ENCODE measurements around the gene CEP83. TPM values are rescaled to one million over a fixed set of nuclear protein-coding genes. Genes with fewer than 3 reads are reported as not detected.

CEP83 gene
- total and polyA plus RNA-seq, 2 donors (not counting 1 experiment from before 2014, with no cell fraction given) = 4.0 to 24.8 TPM

DNA sequence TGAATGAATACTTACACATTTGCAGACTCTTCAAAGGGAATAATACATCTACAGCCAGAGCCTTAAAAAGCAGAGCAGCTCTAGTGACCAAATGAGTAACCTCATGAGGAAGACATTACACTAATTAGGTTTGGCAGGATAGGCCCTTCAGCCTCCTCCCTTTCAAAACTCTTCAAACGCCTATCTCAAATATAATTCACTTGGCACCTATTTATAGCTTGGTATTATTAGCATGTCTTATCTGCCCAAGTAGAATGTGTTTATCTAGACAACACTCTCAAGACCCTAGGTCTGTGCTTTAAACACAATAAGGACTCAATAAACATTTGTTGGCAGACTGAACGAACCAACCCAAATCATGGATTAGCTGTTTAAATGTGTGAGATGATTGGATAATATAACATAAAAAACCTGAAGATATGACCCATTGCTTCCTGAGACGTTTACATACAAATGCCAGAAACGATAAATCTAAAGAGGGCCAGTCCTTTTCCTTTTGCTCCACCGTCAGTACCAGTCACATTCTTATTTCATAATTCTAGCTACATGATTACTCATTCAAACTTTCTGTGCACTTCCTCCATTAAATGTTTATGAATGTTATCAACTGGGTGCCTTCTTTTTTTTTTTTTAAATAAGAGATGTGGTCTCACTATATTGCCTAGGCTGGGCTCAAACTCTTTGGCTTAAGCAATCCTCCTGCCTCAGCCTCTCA is 123.3 kb downstream of the CEP83 start:
- no peak overlapping the region for H3K27ac ChIP-seq (ENCODE audit: low read length in 2 of 2)
- no peak for DNase-seq
- TF ChIP-seq EZH2 (IDR thresholded peaks at IDR 0.05; ENCODE audit: borderline replicate concordance, insufficient read depth, low read depth, low read length, poor library complexity, severe bottlenecking) = no peak
- TF ChIP-seq, protein P1, sequence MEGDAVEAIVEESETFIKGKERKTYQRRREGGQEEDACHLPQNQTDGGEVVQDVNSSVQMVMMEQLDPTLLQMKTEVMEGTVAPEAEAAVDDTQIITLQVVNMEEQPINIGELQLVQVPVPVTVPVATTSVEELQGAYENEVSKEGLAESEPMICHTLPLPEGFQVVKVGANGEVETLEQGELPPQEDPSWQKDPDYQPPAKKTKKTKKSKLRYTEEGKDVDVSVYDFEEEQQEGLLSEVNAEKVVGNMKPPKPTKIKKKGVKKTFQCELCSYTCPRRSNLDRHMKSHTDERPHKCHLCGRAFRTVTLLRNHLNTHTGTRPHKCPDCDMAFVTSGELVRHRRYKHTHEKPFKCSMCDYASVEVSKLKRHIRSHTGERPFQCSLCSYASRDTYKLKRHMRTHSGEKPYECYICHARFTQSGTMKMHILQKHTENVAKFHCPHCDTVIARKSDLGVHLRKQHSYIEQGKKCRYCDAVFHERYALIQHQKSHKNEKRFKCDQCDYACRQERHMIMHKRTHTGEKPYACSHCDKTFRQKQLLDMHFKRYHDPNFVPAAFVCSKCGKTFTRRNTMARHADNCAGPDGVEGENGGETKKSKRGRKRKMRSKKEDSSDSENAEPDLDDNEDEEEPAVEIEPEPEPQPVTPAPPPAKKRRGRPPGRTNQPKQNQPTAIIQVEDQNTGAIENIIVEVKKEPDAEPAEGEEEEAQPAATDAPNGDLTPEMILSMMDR (IDR thresholded peaks at IDR 0.05) = no peak
- Mint-ChIP-seq H3K27me3 (no peaks in the 10 kb centered on the region), H3K4me3 (no peak overlapping the region), H3K9me3 (ENCODE audit: insufficient read depth) (no peaks in the 10 kb centered on the region), H3K4me1 (peaks cover 4% of the 10 kb centered on the region), H3K27ac (no peak overlapping the region)
- WGBS (ENCODE audit: insufficient coverage) = no CpG with 5 or more reads among the region's 5 CpGs
- H3K4me3 ChIP-seq (ENCODE audit: control extremely low read depth in 1 of 5, extremely low read depth in 1 of 5, insufficient read depth in 1 of 5, low read depth in 2 of 5, low read length in 4 of 5) = no peak overlapping the region
- POLR2A ChIA-PET = no interaction called here
- H3K79me2 ChIP-seq (ENCODE audit: control insufficient read depth, insufficient read depth, low read length) = no peaks in the 10 kb centered on the region
- intact Hi-C loops (cut with micrococcal nuclease) = no loop called here
- H4K20me1 ChIP-seq (ENCODE audit: control insufficient read depth, insufficient read depth, low read length, poor library complexity, severe bottlenecking) = no peaks in the 10 kb centered on the region
- no peak overlapping the region for H3K4me2 ChIP-seq (replicated peaks; ENCODE audit: low read depth, low read length, poor library complexity, severe bottlenecking)
- no peaks in the 10 kb centered on the region for H3K36me3 ChIP-seq (replicated peaks in 1 of 2; ENCODE audit: control extremely low read depth in 1 of 2, control insufficient read depth in 1 of 2, extremely low read depth in 1 of 2, insufficient read depth in 2 of 2, low read length in 1 of 2)
- H3K9me3 ChIP-seq (ENCODE audit: control extremely low read depth in 1 of 3, control insufficient read depth in 2 of 3, insufficient read depth in 1 of 3, low read length in 2 of 3) = no peaks in the 10 kb centered on the region
- no peaks in the 10 kb centered on the region for H3K27me3 ChIP-seq (replicated peaks in 1 of 4; ENCODE audit: control extremely low read depth in 1 of 4, control insufficient read depth in 3 of 4, insufficient read depth in 4 of 4, low read length in 3 of 4)
- H3K4me1 ChIP-seq (ENCODE audit: control insufficient read depth in 2 of 2, insufficient read depth in 2 of 2, low read length in 2 of 2) = no peaks in the 10 kb centered on the region
- CTCF ChIA-PET = interaction anchor here (0.6 kb wide), 1 partner anchor 33 kb away, joined by 3 read pairs; no protein-coding TSS in a partner anchor
- H2AFZ ChIP-seq (ENCODE audit: insufficient read depth, low read depth, low read length, poor library complexity, severe bottlenecking) = no peak overlapping the region
- no peak for ATAC-seq (ENCODE audit: low read depth)
- H3K9ac ChIP-seq (ENCODE audit: low read length) = no peak overlapping the region

DNA sequence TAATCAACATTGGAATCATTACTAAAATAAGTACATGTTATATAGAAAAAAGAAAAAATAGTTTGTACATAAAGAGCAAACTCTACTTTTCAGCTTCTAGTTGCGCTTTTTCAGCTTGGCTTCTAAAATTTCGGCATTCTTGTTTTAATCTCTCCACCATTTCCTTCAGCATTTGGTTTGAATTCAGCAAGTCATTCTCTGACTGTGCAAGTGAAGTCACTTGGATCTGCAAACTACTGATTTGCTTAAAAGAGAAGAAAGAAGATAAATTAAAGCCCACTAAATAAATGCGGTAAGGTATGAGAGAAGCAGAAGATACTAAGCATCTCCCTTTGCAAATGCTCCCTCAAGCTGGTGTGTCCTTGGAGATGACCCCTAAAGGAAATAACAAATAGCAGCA is 126.3 kb downstream of the CEP83 start:
- intact Hi-C loops (cut with micrococcal nuclease) = no loop called here
- POLR2A ChIA-PET = no interaction called here

More for the DNA sequence above, 126.3 kb downstream of the CEP83 start:
- Mint-ChIP-seq H3K4me1 (peaks cover 4% of the 10 kb centered on the region), H3K27me3 (no peaks in the 10 kb centered on the region), H3K9me3 (ENCODE audit: insufficient read depth) (no peaks in the 10 kb centered on the region), H3K27ac (no peak overlapping the region), H3K4me3 (no peak overlapping the region)
- Histone ChIP-seq H3K4me1 (ENCODE audit: control insufficient read depth in 2 of 2, insufficient read depth in 2 of 2, low read length in 2 of 2) (no peaks in the 10 kb centered on the region), H3K4me3 (ENCODE audit: control extremely low read depth in 1 of 5, extremely low read depth in 1 of 5, insufficient read depth in 1 of 5, low read depth in 2 of 5, low read length in 4 of 5) (no peak overlapping the region), H3K4me2 (replicated peaks; ENCODE audit: low read depth, low read length, poor library complexity, severe bottlenecking) (no peak overlapping the region), H3K79me2 (ENCODE audit: control insufficient read depth, insufficient read depth, low read length) (no peaks in the 10 kb centered on the region), H3K27ac (ENCODE audit: low read length in 2 of 2) (no peak overlapping the region), H3K36me3 (replicated peaks in 1 of 2; ENCODE audit: control extremely low read depth in 1 of 2, control insufficient read depth in 1 of 2, extremely low read depth in 1 of 2, insufficient read depth in 2 of 2, low read length in 1 of 2) (no peaks in the 10 kb centered on the region), H3K27me3 (replicated peaks in 1 of 4; ENCODE audit: control extremely low read depth in 1 of 4, control insufficient read depth in 3 of 4, insufficient read depth in 4 of 4, low read length in 3 of 4) (no peaks in the 10 kb centered on the region), H4K20me1 (ENCODE audit: control insufficient read depth, insufficient read depth, low read length, poor library complexity, severe bottlenecking) (no peaks in the 10 kb centered on the region), H3K9me3 (ENCODE audit: control extremely low read depth in 1 of 3, control insufficient read depth in 2 of 3, insufficient read depth in 1 of 3, low read length in 2 of 3) (no peaks in the 10 kb centered on the region), H3K9ac (ENCODE audit: low read length) (no peak overlapping the region), H2AFZ (ENCODE audit: insufficient read depth, low read depth, low read length, poor library complexity, severe bottlenecking) (no peak overlapping the region)
- DNase-seq (no peak), ATAC-seq (ENCODE audit: low read depth) (no peak)
- CTCF ChIA-PET = no interaction called here
- no peak for TF ChIP-seq EZH2 (IDR thresholded peaks at IDR 0.05; ENCODE audit: borderline replicate concordance, insufficient read depth, low read depth, low read length, poor library complexity, severe bottlenecking)
- TF ChIP-seq, protein P1 (IDR thresholded peaks at IDR 0.05) = no peak
- no CpG with 5 or more reads among the region's 3 CpGs for WGBS (ENCODE audit: insufficient coverage)
